Measurements from ENCODE around the gene AP1G1. TPM values are rescaled to one million over a fixed set of nuclear protein-coding genes. Genes with fewer than 3 reads are reported as not detected.

Gene AP1G1
- total RNA-seq, 1 donor from 2014 or later = 40.1 TPM

DNA sequence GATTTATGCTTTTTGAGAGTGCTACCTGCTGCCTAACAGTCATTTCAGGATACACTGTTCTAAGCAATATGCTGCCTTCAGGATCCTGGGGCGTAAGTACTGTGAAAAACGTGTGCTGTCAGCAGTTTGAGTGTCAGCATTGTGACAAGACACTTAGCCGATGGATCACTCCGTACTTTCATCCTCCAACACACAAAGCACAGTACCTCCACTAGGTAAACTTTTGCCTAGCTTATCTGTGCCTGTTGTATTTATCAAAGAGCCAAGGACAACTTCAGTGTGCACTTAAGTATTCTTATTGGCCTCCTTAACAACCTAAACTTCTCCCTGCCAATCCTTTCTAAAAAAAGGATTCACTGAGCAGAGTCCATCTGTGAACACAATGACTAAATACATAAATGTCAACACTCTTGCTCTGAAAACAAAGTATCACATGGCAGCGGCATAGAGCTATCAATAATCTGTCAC is 50.3 kb downstream of the AP1G1 start:
- H3K4me3 ChIP-seq (ENCODE audit: low read depth, low read length) = no peak overlapping the region
- TF ChIP-seq, protein P1, sequence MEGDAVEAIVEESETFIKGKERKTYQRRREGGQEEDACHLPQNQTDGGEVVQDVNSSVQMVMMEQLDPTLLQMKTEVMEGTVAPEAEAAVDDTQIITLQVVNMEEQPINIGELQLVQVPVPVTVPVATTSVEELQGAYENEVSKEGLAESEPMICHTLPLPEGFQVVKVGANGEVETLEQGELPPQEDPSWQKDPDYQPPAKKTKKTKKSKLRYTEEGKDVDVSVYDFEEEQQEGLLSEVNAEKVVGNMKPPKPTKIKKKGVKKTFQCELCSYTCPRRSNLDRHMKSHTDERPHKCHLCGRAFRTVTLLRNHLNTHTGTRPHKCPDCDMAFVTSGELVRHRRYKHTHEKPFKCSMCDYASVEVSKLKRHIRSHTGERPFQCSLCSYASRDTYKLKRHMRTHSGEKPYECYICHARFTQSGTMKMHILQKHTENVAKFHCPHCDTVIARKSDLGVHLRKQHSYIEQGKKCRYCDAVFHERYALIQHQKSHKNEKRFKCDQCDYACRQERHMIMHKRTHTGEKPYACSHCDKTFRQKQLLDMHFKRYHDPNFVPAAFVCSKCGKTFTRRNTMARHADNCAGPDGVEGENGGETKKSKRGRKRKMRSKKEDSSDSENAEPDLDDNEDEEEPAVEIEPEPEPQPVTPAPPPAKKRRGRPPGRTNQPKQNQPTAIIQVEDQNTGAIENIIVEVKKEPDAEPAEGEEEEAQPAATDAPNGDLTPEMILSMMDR (conservative IDR thresholded peaks at IDR 0.05; ENCODE audit: low read depth, low read length) = no peak
- no peak for DNase-seq (ENCODE audit: low read depth)

DNA sequence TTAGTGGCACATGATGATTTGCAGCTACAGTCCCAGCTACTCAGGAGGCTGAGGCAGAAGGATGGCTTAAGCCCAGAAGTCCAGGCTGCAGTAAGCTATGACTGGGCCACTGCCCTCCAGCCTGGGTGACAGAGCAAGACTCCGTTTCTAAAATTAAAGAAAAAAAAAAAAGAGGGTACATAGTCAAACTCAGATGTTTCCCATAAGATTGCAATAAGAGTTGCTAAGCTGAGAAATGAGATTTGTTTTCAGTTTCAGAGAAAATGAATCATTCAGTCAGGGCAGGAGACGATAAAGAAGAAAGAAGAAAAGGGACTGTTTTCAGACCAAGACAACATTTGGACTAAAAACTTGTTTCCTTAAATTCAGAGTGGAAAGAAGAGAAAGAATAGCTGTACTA is 54.0 kb downstream of the AP1G1 start:
- H3K4me3 ChIP-seq (ENCODE audit: low read depth, low read length) = no peak overlapping the region
- TF ChIP-seq, protein P1 (conservative IDR thresholded peaks at IDR 0.05; ENCODE audit: low read depth, low read length) = no peak
- DNase-seq (ENCODE audit: low read depth) = no peak

DNA sequence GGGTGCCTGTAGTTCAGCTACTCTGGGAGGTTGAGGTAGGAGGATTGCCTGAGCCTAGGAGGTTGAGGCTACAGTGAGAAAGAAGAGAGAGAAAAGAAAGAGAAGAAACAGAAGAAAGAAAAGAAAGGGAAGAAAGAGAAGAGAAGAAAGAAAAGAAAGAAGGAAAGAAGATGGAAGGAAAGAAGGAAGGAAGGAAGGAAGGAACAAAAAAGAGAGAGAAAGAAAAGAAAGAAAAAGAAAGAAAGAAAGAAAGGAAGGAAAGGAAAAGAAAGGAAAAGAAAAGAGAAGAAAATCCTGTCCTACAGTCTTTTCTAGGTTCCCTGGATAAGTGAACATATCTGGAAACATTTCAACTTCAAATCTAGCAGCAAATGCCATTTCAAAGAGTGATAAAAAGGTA is 54.5 kb downstream of the AP1G1 start:
- DNase-seq (ENCODE audit: low read depth) = no peak
- no peak overlapping the region for H3K4me3 ChIP-seq (ENCODE audit: low read depth, low read length)
- TF ChIP-seq, protein P1 (conservative IDR thresholded peaks at IDR 0.05; ENCODE audit: low read depth, low read length) = no peak

DNA sequence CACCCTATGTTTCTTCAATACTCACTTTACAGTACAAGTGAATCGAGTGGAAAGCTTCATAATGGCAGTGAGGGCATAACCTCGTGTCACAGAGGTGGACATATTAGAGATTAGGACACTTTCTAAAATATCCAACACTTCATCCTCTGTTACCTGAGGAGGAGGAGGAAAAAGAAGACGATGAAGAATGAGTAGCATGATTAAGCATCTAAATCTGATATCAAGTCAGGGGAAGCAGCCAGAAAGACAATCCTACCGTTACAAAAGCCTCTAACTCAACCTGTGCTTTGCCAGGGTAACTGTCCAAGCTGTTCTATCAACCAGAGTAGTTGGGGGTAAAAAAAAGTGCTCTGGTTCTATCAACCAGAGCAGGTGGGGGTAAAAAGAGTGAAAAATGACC is 60.4 kb downstream of the AP1G1 start:
- TF ChIP-seq, protein P1 (conservative IDR thresholded peaks at IDR 0.05; ENCODE audit: low read depth, low read length) = no peak
- no peak for DNase-seq (ENCODE audit: low read depth)
- no peak overlapping the region for H3K4me3 ChIP-seq (ENCODE audit: low read depth, low read length)

DNA sequence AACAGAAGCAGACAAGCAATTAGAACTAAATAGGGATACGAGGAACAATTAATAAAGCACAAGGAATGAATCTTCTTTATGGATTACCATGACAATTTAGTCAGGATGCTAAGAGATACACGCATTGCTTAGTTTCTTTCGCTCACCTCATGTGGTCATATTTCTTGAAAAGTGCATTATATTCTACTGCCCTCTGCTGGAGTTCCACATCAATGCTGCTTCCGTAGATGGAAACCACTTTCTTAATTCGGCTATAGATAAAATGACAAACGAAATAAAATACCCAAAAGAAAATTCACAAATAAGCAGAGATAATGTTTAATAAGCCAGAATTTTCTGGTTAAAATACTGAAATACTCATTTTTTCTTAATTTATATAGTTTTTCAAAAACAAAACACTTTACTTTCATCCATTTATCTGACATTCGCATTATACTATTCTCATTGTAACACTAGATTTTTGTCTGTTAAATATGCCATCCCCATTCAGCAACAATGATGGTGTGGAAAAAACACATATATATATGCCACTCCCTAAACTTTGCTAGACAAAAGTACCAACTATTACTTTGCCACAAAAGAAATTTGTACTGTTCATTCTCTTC is 62.1 kb downstream of the AP1G1 start:
- TF ChIP-seq, protein P1 (conservative IDR thresholded peaks at IDR 0.05; ENCODE audit: low read depth, low read length) = peak; percentile 77
- no peak overlapping the region for H3K4me3 ChIP-seq (ENCODE audit: low read depth, low read length)
- no peak for DNase-seq (ENCODE audit: low read depth)

DNA sequence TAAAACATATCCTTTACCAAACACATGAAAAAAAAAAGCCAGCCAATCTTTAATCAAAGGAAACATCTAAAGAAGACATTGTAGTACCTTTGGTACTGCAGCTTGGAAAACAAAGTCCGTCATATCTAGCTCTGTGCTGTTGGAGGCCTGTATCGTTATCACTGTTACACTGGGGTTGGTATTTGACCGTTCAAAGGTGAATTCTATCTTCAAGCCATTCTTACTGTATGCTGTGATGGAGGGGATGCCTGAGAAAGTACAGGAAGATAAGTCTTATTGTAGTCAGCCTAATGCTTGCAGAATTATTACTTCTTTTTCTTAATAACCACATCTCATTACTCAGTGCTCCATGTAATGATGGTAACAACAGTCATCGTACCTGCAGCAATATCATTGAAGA is 69.8 kb downstream of the AP1G1 start:
- no peak for DNase-seq (ENCODE audit: low read depth)
- TF ChIP-seq, protein P1 (conservative IDR thresholded peaks at IDR 0.05; ENCODE audit: low read depth, low read length) = no peak
- H3K4me3 ChIP-seq (ENCODE audit: low read depth, low read length) = no peak overlapping the region

DNA sequence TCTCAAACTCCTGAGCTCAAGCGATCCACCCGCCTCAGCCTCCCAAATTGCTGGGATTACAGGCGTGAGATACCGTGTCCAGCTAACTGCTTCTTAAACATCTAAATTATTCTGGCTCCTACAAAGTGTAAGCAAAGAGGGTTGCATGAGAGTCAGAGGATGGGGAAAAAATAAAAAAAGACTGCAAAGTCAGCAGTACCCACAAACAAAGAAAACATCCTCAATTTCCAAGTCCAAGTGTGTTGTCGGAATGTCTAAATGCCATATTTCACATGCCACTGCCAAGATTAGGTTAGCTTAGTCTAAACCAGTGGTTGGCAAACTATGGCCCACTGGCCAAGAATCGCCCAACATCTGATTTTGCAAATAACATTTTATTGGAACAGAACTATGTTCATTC is 71.1 kb downstream of the AP1G1 start:
- no peak overlapping the region for H3K4me3 ChIP-seq (ENCODE audit: low read depth, low read length)
- TF ChIP-seq, protein P1 (conservative IDR thresholded peaks at IDR 0.05; ENCODE audit: low read depth, low read length) = no peak
- no peak for DNase-seq (ENCODE audit: low read depth)

Measured in epithelial cell of proximal tubule (primary cell).